ENCODE data around the gene WWC2. TPM values are rescaled to one million over a fixed set of nuclear protein-coding genes. Genes with fewer than 3 reads are reported as not detected.

The WWC2 gene
- total RNA-seq, 4 donors from 2014 or later = 33.7 to 48.3 (median 42.9) TPM

GRCh38 chr4:183094393-183095198 is 4.5 kb upstream of the WWC2 start:
- DNase-seq (ENCODE audit: low spot score) (no peak), ATAC-seq (ENCODE audit: low FRiP score) (no peak)
- TF ChIP-seq CTCF (IDR thresholded peaks at IDR 0.05) = no peak

GRCh38 chr4:183095199-183095512 is 3.9 kb upstream of the WWC2 start:
- ATAC-seq (ENCODE audit: low FRiP score) (no peak), DNase-seq (ENCODE audit: low spot score) (no peak)
- TF ChIP-seq CTCF (IDR thresholded peaks at IDR 0.05) = no peak

- DNase-seq (ENCODE audit: low spot score) (no peak), ATAC-seq (ENCODE audit: low FRiP score) (no peak)
- no peak for TF ChIP-seq CTCF (IDR thresholded peaks at IDR 0.05)
Observed at GRCh38 chr4:183096276-183096965, 2.6 kb upstream of the WWC2 start.

GRCh38 chr4:183097231-183098018 is 1.6 kb upstream of the WWC2 start:
- DNase-seq (ENCODE audit: low spot score) (no peak), ATAC-seq (ENCODE audit: low FRiP score) (peak; percentile 3)
- TF ChIP-seq CTCF (IDR thresholded peaks at IDR 0.05) = no peak

GRCh38 chr4:183098019-183098722 is 886 bp upstream of the WWC2 start:
- peak; percentile 55 for ATAC-seq (ENCODE audit: low FRiP score)
- DNase-seq (ENCODE audit: low spot score) = peak; percentile 23
- no peak for TF ChIP-seq CTCF (IDR thresholded peaks at IDR 0.05)

GRCh38 chr4:183099537-183100297 is 660 bp downstream of the WWC2 start:
- DNase-seq (ENCODE audit: low spot score) (no peak), ATAC-seq (ENCODE audit: low FRiP score) (peak; percentile 7)
- TF ChIP-seq CTCF (IDR thresholded peaks at IDR 0.05) = no peak
